Coronary artery (tissue), 2 donors: ENCODE measurements around the gene GET3.
A peak's percentile ranks its signal among the peaks of the same experiment; 100 is the strongest.

ENCODE experiments used
- DNase-seq: peaks from one replicate; pipeline ENCODE4 v3.0.0-alpha.2; 2017; ENCODE audit warnings: low spot score
- H3K27ac ChIP-seq, 2 donors: fragments of 200-600 bp; sonication (generic); one replicate each; pipeline ENCODE4 v1.5.1; 2016 to 2019
- H3K4me3 ChIP-seq: fragments of 200-600 bp; sonication (generic); 2 replicates; pipeline ENCODE4 v1.5.1; 2016; ENCODE audit warnings: mild to moderate bottlenecking, moderate library complexity
- CTCF ChIP-seq: fragments of 200-600 bp; sonication (generic); IDR thresholded peaks from one replicate; pipeline ENCODE4 v1.5.1; 2019; ENCODE audit warnings: antibody characterized with exemption

Gene GET3

GRCh38 chr19:12726988-12727316 is 10.3 kb upstream of the GET3 start:
- DNase-seq, result no peak
- no peak for TF ChIP-seq CTCF
- no peak overlapping the region for H3K4me3 ChIP-seq
- H3K27ac ChIP-seq, result no peak overlapping the region

- DNase-seq, result no peak
- Histone ChIP-seq H3K4me3 (no peak overlapping the region), H3K27ac (no peak overlapping the region)
- TF ChIP-seq CTCF, result no peak
Observed at GRCh38 chr19:12727745-12728433, 9.4 kb upstream of the GET3 start.

- H3K4me3 ChIP-seq, result no peak overlapping the region
- DNase-seq, result no peak
Observed at GRCh38 chr19:12730064-12730463, 7.2 kb upstream of the GET3 start.

GRCh38 chr19:12731337-12731736 is 6.0 kb upstream of the GET3 start:
- no peak overlapping the region for H3K27ac ChIP-seq
- TF ChIP-seq CTCF, result no peak
- DNase-seq, result no peak
- no peak overlapping the region for H3K4me3 ChIP-seq

More at GRCh38 chr19:12730064-12730463, 7.2 kb upstream of the GET3 start:
- no peak for TF ChIP-seq CTCF
- no peak overlapping the region for H3K27ac ChIP-seq

GRCh38 chr19:12733369-12734214 is 3.7 kb upstream of the GET3 start:
- H3K27ac ChIP-seq, result peak overlapping the region; percentile 81 to 94
- H3K4me3 ChIP-seq, result peak overlapping the region; percentile 90
- no peak for DNase-seq
- no peak for TF ChIP-seq CTCF

GRCh38 chr19:12737835-12738351 is 596 bp downstream of the GET3 start:
- H3K27ac ChIP-seq, result peak overlapping the region; percentile 80 to 87
- TF ChIP-seq CTCF, result no peak

More at GRCh38 chr19:12737835-12738351, 596 bp downstream of the GET3 start:
- peak overlapping the region; percentile 99 for H3K4me3 ChIP-seq
- no peak for DNase-seq
